Adrenal gland (tissue), 5 donors: Measurements from ENCODE around the gene CCZ1.
"Not testable (repeated sequence)": the region's sequence is repeated elsewhere in the genome, so short reads cannot be mapped to it uniquely, and the experiment has no call there.

Experiments
- CTCF ChIP-seq, 6 experiments: fragments of 450-650 bp in 4 of 6; fragments of 200-600 bp in 2 of 6; sonication (generic) in 1 of 6; IDR thresholded peaks; 1 replicate in 5 of 6; 2 replicates in 1 of 6; pipeline versions ENCODE4 v1.5.1 to v1.8.0; 2016 to 2021; ENCODE audit warnings: antibody characterized with exemption in 6 of 6, mild to moderate bottlenecking in 2 of 6, moderate library complexity in 1 of 6
- POLR2A ChIP-seq, 2 donors: fragments of 450-650 bp; IDR thresholded peaks; one replicate each; pipeline ENCODE4 v1.6.1; 2017; ENCODE audit warnings: antibody characterized with exemption in 2 of 2, mild to moderate bottlenecking in 2 of 2, moderate library complexity in 1 of 2
- donor health status: DM: no; HTN: no; CAD: no.

GRCh38 chr7:5963810-5964209 lies 65.3 kb downstream of the CCZ1 start:
- not testable (repeated sequence) for TF ChIP-seq POLR2A, CTCF (IDR thresholded peaks at IDR 0.05)
